NOMO-1 treated with dmso at 0.1 percent for 144 hours (cell line): Measurements from ENCODE around the gene SRCAP.

Experiments
- DNase-seq: peaks from one replicate; lab custom pipeline; 2025; ENCODE audit not compliant: unreplicated experiment; lab: John Stamatoyannopoulos, UW

SRCAP gene

GRCh38 chr16:30755955-30756780, 57.2 kb downstream of the SRCAP start:
- DNase-seq = no peak

GRCh38 chr16:30756781-30757100, 57.8 kb downstream of the SRCAP start:
- DNase-seq = no peak

- DNase-seq = no peak
Measured at GRCh38 chr16:30757316-30757715, 58.3 kb downstream of the SRCAP start.

- DNase-seq = peak; percentile 95
Measured at GRCh38 chr16:30758988-30759491, 60.1 kb downstream of the SRCAP start.

GRCh38 chr16:30760001-30760559, 61.1 kb downstream of the SRCAP start:
- no peak for DNase-seq

GRCh38 chr16:30760577-30761426, 61.8 kb downstream of the SRCAP start:
- no peak for DNase-seq

- peak; percentile 33 for DNase-seq
Measured at GRCh38 chr16:30761427-30761927, 62.5 kb downstream of the SRCAP start.

- DNase-seq = peak; percentile 95
Measured at GRCh38 chr16:30761928-30762902, 63.2 kb downstream of the SRCAP start, which contains the start of the genes CFAP119 and RNF40. TSS of gene CFAP119 (minus strand) at chr16:30762062. CDS start at chr16:30761748, 314 bp downstream. TSS of gene RNF40 (plus strand) at chr16:30762322. CDS start at chr16:30762546, 224 bp downstream.

GRCh38 chr16:30762991-30763725, 64.2 kb downstream of the SRCAP start:
- no peak for DNase-seq

- no peak for DNase-seq
Measured at GRCh38 chr16:30764086-30764485, 65.1 kb downstream of the SRCAP start.

- no peak for DNase-seq
Measured at GRCh38 chr16:30764816-30765465, 66.0 kb downstream of the SRCAP start.

GRCh38 chr16:30766206-30766932, 67.4 kb downstream of the SRCAP start:
- no peak for DNase-seq

- no peak for DNase-seq
Measured at GRCh38 chr16:30766933-30767284, 67.9 kb downstream of the SRCAP start.

GRCh38 chr16:30767767-30768465, 68.9 kb downstream of the SRCAP start:
- no peak for DNase-seq

- no peak for DNase-seq
Measured at GRCh38 chr16:30768583-30769181, 69.7 kb downstream of the SRCAP start.

GRCh38 chr16:30769379-30770089, 70.6 kb downstream of the SRCAP start:
- DNase-seq = no peak

- DNase-seq = no peak
Measured at GRCh38 chr16:30771726-30772125, 72.8 kb downstream of the SRCAP start.
